ENCODE measurements around the gene PRKD1. TPM values are rescaled to one million over a fixed set of nuclear protein-coding genes. Genes with fewer than 3 reads are reported as not detected.

PRKD1 gene
- total RNA-seq, 1 donor: 28.6 TPM

- Histone ChIP-seq H2AFZ (ENCODE audit: low read length) (no peak overlapping the region), H4K20me1 (ENCODE audit: insufficient read depth, low read length) (no peaks in the 10 kb centered on the region), H3K9me3 (ENCODE audit: low read depth, low read length) (no peaks in the 10 kb centered on the region), H3K36me3 (ENCODE audit: insufficient read depth, low read length) (peaks cover 16% of the 10 kb centered on the region), H3K27ac (ENCODE audit: low read depth, low read length) (no peak overlapping the region), H3K4me2 (ENCODE audit: insufficient read depth, low read length) (no peak overlapping the region), H3K4me3 (ENCODE audit: insufficient read depth, low read length) (no peak overlapping the region), H3K27me3 (ENCODE audit: insufficient read depth, low read length) (no peaks in the 10 kb centered on the region), H3K4me1 (ENCODE audit: insufficient read depth, low read length) (no peaks in the 10 kb centered on the region), H3K79me2 (ENCODE audit: insufficient read depth, low read length) (no peaks in the 10 kb centered on the region)
- no peak for DNase-seq (ENCODE audit: insufficient read length, low spot score, missing footprints)
- TF ChIP-seq CTCF (IDR thresholded peaks at IDR 0.05; ENCODE audit: extremely low read depth, low read depth, low read length): no peak
Observed at GRCh38 chr14:29601616-29602015, 326.0 kb downstream of the PRKD1 start.

- Histone ChIP-seq H3K4me1 (ENCODE audit: insufficient read depth, low read length) (peaks cover 9% of the 10 kb centered on the region), H3K36me3 (ENCODE audit: insufficient read depth, low read length) (no peaks in the 10 kb centered on the region), H3K4me2 (ENCODE audit: insufficient read depth, low read length) (no peak overlapping the region), H3K79me2 (ENCODE audit: insufficient read depth, low read length) (no peaks in the 10 kb centered on the region), H2AFZ (ENCODE audit: low read length) (no peak overlapping the region), H3K27ac (ENCODE audit: low read depth, low read length) (no peak overlapping the region), H3K9me3 (ENCODE audit: low read depth, low read length) (no peaks in the 10 kb centered on the region), H3K4me3 (ENCODE audit: insufficient read depth, low read length) (no peak overlapping the region), H4K20me1 (ENCODE audit: insufficient read depth, low read length) (no peaks in the 10 kb centered on the region), H3K27me3 (ENCODE audit: insufficient read depth, low read length) (no peaks in the 10 kb centered on the region)
- no peak for TF ChIP-seq CTCF (IDR thresholded peaks at IDR 0.05; ENCODE audit: extremely low read depth, low read depth, low read length)
- no peak for DNase-seq (ENCODE audit: insufficient read length, low spot score, missing footprints)
Observed at GRCh38 chr14:29587761-29588470, 339.7 kb downstream of the PRKD1 start.

- Histone ChIP-seq H2AFZ (ENCODE audit: low read length) (no peak overlapping the region), H3K4me1 (ENCODE audit: insufficient read depth, low read length) (peaks cover 9% of the 10 kb centered on the region), H4K20me1 (ENCODE audit: insufficient read depth, low read length) (no peaks in the 10 kb centered on the region), H3K27me3 (ENCODE audit: insufficient read depth, low read length) (no peaks in the 10 kb centered on the region), H3K79me2 (ENCODE audit: insufficient read depth, low read length) (no peaks in the 10 kb centered on the region), H3K9me3 (ENCODE audit: low read depth, low read length) (no peaks in the 10 kb centered on the region), H3K4me2 (ENCODE audit: insufficient read depth, low read length) (no peak overlapping the region), H3K4me3 (ENCODE audit: insufficient read depth, low read length) (no peak overlapping the region), H3K36me3 (ENCODE audit: insufficient read depth, low read length) (no peaks in the 10 kb centered on the region), H3K27ac (ENCODE audit: low read depth, low read length) (no peak overlapping the region)
- DNase-seq (ENCODE audit: insufficient read length, low spot score, missing footprints): no peak
- no peak for TF ChIP-seq CTCF (IDR thresholded peaks at IDR 0.05; ENCODE audit: extremely low read depth, low read depth, low read length)
Observed at GRCh38 chr14:29587046-29587445, 340.6 kb downstream of the PRKD1 start.

GRCh38 chr14:29584992-29585391 lies 342.7 kb downstream of the PRKD1 start:
- TF ChIP-seq CTCF (IDR thresholded peaks at IDR 0.05; ENCODE audit: extremely low read depth, low read depth, low read length): no peak
- H3K27me3 ChIP-seq (ENCODE audit: insufficient read depth, low read length): no peaks in the 10 kb centered on the region
- no peaks in the 10 kb centered on the region for H3K79me2 ChIP-seq (ENCODE audit: insufficient read depth, low read length)
- H3K4me2 ChIP-seq (ENCODE audit: insufficient read depth, low read length): peak overlapping the region; percentile 75
- no peaks in the 10 kb centered on the region for H3K9me3 ChIP-seq (ENCODE audit: low read depth, low read length)
- no peaks in the 10 kb centered on the region for H4K20me1 ChIP-seq (ENCODE audit: insufficient read depth, low read length)
- H3K4me3 ChIP-seq (ENCODE audit: insufficient read depth, low read length): peak overlapping the region; percentile 50
- peak overlapping the region; percentile 48 for H2AFZ ChIP-seq (ENCODE audit: low read length)
- H3K36me3 ChIP-seq (ENCODE audit: insufficient read depth, low read length): no peaks in the 10 kb centered on the region
- peaks cover 9% of the 10 kb centered on the region for H3K4me1 ChIP-seq (ENCODE audit: insufficient read depth, low read length)
- peak; percentile 88 for DNase-seq (ENCODE audit: insufficient read length, low spot score, missing footprints)
- H3K27ac ChIP-seq (ENCODE audit: low read depth, low read length): peak overlapping the region; percentile 64
